Measurements from ENCODE around the gene LDB2.

DNA sequence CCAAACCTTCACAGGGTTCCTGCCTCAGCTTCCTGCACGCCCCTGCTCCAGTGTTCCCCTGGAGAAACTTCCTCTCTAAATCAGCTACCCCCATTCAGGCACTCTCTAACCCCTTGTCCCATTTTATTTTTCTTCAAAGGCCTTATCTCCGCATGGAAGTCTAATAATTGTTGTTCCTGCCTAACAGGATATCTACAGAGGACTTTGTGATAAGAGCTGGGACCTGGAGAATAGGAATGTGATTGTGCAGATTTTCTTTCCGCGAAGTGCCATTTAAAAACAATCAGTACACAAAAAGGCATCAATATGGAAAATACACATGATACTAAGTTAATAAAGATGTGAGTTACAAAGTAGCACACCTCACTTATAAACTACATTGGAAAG, 32.6 kb downstream of the LDB2 start:
- TF ChIP-seq, protein P1, sequence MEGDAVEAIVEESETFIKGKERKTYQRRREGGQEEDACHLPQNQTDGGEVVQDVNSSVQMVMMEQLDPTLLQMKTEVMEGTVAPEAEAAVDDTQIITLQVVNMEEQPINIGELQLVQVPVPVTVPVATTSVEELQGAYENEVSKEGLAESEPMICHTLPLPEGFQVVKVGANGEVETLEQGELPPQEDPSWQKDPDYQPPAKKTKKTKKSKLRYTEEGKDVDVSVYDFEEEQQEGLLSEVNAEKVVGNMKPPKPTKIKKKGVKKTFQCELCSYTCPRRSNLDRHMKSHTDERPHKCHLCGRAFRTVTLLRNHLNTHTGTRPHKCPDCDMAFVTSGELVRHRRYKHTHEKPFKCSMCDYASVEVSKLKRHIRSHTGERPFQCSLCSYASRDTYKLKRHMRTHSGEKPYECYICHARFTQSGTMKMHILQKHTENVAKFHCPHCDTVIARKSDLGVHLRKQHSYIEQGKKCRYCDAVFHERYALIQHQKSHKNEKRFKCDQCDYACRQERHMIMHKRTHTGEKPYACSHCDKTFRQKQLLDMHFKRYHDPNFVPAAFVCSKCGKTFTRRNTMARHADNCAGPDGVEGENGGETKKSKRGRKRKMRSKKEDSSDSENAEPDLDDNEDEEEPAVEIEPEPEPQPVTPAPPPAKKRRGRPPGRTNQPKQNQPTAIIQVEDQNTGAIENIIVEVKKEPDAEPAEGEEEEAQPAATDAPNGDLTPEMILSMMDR (IDR thresholded peaks at IDR 0.05 in 4 of 5, conservative IDR thresholded peaks at IDR 0.05 in 1 of 5): no peak
- no peak for TF ChIP-seq POLR2A (IDR thresholded peaks at IDR 0.05)
